HG02759 (cell line): ENCODE data around the gene CACNA1C.

Experiments used
- ATAC-seq: cut with Tn5 transposase; IDR thresholded peaks from one replicate; pipeline ENCODE4 v1.9.1; 2021; ENCODE audit warnings: mild to moderate bottlenecking, moderate library complexity; ENCODE audit not compliant: unreplicated experiment

CACNA1C gene

DNA sequence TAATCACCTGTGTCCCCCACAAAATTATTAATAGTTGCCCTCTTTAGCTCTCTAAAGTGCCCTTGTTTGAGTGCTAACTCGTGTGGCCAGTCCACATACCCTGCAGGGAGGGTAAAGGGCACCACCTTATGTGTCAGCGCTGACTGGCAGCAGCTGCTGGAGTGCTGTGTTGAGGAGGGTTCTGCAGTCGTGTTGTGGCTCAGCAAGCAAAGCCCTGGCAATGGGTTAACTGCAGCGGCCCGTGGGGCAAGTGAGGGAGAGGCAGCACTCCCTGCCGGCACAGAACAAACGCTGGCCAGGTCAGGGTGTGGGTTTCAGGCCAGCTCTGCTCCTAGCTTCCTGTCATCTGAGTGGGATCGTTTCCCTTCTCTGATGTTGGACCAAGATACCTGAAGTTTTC is 369.8 kb downstream of the CACNA1C start:
- no peak for ATAC-seq

DNA sequence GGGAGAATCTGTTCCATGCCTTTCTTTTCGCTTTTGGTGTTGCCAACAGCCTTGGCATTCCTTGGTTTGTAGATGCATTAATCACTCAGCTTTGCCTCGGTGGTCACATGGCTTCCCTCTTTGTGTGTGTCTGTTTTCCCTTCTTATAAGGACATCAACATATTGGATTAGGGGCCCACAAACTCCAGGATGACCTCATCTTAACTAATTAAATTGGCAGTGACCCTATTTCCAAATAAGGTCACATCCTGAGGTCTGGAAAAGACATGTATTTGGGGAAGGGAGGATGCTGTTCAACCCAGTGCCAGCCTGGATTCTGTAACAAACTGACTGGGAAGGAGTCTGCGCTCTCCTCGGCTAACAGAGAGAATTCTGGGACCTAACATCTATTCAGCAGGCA is 376.2 kb downstream of the CACNA1C start:
- ATAC-seq, result no peak

DNA sequence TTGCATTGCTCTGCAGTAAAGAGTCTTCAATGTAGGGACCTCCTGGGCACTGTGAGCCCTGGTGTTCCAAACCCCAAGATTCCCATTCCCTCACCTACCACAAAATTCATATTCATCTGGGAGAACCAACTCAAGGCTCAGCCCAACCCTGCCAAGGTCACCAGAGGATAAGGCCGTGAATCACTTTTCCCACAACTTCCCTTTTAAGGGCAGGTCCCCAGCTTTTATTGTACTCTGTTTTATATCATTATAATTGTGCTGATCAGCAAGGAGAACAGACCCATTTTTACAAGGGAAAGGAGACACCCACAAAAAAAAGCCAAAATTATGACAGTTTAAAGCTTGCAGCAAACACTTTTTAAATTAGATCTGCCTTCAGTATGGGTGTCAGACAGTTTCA is 379.0 kb downstream of the CACNA1C start:
- no peak for ATAC-seq

DNA sequence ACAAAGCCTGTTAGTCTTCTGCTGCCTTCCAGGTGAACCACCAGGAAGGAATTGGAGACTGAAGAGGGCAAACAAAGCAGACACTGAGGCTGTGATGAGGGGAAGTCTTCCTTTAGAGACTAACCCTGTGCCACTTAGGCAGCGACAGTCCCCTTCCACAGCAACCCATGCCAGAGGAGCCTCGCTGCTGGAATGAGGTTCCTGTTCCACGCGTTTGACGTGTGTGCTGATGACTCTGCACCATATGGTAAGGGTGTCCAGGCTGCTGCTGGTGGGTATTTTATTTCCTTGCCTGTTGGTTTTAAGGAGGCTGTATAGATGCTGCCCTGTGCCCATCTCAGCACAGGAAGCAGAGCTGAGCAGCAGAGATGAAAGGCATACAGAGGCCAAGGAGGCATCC is 380.1 kb downstream of the CACNA1C start:
- ATAC-seq, result no peak

DNA sequence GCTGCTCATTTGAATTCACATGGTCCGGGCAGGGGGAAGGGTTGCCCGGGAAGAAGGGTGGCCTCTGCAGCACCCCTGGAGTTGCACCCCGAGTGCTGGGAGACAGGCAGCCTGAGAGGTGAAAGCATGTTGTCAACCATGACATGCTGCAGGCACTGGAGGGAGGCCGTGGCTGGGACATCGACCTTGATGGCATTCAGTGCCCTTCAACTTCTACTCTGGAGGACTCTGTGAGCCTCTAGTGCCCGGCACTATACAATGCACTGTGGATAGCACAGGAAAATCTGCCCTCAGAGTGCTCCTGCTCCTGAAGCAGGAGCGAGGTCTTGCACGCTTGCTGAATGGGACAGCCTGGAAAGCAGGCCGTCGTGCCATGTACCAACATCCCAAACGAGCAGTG is 382.7 kb downstream of the CACNA1C start:
- ATAC-seq, result no peak

DNA sequence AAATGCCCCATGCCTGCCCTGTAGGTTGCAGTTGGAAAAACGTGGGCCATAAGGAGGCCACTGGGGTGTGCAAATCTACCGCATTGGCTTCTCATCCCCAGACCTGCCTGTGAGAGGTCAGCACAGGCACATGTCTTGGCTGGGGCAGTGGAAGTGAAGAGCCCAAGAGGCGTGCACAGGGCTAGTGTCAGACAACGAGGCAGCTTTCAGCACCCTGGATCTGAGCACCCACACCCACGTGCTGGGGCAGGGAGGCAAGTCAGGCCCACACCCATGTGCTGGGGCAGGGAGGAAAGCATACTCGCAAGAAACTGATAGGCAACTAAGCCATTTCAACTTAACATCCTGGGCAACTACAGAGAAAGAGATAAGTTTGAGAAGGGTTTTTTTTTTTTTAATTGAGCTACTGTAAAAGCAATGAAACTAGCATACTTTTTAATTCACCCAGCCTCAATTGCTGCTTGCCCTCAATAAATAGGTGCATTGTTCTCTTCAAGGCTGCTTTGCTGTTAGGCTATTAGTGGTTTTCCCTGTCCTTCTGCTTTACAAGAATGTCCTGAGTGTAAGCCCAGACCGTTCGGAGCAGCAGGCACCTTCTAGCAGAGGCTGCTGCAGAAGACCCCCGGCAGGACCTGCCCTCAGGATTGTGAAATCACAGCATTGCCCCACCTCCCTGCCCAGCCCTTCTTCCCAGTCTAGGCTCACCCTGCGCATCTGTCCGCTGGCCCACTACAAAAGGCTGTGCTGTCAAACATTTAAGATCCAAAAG is 386.7 kb downstream of the CACNA1C start:
- ATAC-seq, result no peak

DNA sequence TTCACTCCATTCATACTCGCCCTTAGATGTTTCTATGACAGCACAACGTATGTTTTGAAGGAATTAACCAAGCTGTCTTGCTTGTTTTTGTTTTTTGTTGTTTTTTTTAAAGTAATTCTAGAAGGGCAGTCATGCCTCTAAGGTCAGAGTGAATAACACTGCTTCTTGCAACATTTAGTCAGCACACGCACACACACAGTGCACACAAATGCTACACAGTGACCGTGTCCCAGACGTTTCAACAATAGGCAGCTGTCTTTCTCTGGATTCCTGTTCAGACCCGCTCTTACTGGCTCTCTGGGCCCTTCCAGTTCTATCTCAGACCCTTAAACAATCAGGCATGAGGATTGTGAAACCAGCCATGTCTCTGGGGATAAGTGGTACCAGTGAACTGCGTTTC is 391.0 kb downstream of the CACNA1C start:
- no peak for ATAC-seq

DNA sequence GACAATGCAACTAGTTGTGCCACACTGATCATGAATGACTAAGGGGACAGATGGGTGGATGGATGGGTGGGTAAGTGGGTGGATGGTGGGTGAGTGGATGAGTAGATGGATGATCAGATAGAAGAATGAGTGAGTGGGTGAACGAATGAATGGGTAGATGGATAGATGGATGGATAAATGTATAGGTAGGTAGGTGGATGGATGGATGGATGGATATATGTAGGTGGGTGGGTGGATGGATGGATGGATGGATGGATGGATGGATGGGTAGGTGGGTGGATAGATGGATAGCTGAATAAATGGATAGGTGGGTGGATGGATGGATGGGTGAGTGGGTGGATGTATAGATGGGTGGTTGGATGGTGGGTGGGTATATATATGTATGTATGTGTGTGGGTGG is 393.2 kb downstream of the CACNA1C start:
- ATAC-seq, result no peak

DNA sequence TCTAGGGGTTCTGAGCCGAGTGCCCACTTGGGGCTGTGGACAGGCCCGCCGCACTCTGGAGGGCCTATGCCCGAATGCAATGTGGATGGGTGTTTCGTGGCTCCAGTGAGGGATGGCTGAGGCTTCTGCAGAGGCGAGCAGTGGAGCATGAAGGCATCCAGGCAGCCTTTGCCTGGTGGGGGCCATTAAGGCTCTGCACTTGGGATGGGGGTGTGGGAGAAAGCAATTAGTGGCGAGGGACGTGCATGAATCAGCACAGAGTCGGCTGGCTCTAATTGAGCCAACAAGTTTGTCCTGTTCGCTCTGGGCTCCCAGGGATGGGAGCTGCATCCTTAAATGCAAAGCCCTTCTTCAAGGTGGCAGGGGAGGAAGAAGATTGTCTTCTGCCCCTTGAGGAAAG is 395.1 kb downstream of the CACNA1C start:
- ATAC-seq, result no peak

DNA sequence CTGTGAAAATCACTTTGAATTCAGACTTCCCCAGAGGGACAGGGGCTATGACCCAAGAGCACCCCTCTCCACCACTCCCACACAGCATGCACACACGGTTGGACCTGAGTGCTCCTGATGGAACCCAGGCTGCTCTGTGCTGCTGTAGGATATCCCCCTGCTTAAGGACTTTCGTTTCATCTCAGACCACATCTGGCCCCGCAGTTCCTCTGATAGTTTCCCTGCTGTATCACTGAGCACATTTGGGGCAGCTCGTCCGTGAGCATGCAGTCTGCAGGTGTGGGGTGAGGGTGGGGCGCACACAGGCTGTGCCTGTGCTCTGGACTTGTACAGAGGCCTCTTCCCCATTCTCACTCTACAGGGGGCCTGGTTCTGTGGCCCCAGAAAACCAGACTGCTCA is 396.8 kb downstream of the CACNA1C start:
- no peak for ATAC-seq

DNA sequence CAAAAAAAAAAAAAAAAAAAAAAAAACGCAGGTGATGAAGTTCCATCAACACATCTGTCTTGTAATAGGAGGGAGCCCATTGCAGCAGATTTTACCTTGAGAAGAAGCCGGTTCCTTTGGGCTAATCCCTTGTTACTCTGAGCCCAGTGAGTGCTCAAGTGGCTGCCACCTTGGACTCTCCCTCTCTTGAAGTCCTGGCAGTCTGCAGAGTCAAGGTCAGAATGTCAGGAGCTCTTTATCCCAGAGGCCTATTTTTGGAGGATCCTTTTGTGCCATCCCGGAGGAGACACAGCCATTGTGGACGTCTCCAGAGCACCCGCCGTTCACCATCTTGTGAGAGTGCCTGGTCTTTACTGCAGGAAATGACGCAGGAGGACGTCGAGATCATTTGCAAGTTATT is 397.8 kb downstream of the CACNA1C start:
- no peak for ATAC-seq

DNA sequence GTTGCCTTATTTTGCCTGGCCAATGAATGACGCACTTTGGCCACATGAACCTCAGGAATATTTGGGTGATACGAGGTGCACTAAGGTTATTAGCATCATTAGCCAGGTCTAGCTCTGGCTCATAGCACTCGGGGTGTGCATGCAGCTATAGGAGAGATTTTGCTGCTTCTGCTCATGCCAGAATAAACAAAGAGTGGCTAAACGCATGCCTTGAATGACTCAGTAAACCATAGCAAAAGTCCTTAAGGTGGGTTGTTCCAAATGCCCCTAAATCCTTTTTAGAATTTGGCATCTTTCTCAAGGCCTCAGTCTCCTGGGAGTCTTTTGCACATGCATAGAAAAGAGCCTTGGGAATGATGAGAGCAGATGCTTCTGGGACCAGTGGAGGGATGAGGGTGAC is 398.2 kb downstream of the CACNA1C start:
- no peak for ATAC-seq

DNA sequence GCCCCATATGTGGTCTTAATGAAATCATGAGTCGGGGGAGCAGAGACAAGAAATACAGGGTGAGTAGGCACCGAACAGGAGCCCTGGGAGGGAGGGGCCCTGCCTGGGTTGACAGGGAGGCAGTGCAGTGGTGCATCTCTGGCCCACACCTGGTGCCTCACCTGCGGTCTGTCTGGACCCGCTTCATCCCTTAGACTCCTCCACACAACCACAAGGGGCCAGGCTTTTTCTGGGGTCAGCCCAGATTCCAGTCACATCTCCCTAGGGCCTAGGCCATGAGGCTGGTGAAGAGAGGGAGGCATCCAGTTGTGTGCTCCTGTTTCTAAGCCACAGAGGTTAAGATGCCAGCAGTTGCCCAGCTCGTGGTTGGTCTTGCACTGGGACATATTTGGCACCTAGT is 398.7 kb downstream of the CACNA1C start:
- no peak for ATAC-seq

DNA sequence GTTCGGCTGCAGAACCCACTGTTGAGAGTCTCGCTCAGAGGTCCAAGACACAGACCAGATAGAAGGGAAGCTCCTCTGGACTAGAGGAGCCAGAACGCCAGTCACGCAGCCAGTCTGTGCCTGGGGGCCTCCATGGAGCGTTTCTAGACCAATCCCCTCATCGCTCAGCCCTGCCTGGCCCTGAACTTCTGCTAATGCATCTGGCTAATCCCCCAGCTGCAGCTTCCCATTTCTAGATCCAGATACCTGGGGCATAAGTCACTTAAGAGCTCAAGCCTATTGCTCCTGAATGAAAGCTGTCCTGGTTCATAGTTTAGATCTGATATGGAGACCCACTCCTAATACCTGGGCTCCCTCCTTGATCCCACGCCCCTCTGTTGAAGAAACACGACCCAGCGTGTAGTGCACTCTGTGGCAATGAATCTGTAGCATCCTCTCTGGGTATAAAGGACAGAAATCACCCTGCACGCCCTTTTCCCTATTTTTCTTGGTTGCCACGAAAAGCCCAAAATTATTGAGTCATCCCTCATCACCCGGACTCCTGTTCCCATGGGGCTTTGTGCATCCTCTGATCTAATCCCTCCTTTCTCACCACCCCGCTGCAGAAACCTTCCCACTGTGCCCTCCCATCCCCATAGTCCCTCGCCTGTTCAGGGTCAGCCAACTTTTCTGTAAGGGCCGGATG is 400.4 kb downstream of the CACNA1C start:
- no peak for ATAC-seq

DNA sequence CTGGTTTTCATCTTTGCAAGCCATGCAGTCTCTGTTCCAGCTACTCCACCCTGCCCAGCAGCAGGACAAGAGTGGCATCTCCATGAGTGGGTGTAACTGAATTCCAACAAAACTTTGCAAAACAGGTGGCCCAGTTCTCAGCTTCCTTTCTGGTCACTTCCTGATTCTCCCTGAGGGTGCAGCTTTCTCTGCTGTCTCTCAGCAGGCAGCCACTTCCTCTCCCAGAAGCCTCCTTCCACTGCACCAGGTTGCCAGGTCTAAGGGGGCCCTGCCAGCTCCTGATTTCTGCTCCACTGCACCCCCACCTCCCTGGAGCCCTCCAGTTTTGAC is 400.9 kb downstream of the CACNA1C start:
- no peak for ATAC-seq

DNA sequence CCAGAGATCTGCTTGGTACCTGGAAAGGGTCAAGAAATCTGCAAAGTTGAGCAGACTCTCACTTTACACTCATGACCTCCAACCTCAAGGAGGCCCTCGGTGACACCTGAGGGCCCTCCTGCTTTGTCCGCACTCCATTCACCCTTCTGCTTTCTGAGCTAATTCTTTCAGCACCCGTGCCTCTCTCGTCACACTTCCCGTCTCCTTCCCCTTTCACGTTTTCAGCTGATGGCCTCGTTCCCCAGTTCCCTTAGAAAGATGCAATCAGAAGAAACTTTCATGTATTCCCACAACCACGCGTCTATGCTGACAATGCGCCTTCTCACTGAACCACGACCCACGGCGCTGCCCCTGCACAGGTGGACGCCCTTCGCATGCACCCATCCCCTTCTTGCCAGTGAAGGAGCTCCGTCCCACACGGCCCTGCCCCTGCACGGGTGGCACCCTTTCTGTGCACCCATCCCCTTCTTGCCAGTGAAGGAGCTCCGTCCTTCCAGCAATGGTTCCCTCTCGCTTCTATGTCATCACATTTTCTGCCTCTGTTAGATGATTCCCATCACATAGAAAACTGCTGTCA is 401.9 kb downstream of the CACNA1C start:
- ATAC-seq, result no peak

DNA sequence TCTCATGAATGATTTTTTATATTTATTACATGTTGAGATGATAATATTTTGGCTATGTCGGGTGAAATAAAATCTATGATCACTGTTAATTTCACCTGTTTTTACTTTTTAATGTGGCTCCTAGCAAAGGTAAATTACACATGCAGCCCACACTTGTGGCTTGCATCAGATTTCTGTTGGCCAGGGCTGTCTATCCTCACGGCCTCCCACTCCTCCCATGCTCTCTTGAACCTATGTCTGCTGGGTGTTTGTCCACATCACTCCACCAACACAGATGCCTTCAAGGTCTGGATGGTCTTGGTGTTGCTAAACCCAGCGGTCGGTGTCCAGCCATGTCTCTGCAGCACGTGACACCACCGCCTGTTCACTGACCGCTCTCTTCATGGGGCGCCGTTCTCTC is 402.6 kb downstream of the CACNA1C start:
- no peak for ATAC-seq

DNA sequence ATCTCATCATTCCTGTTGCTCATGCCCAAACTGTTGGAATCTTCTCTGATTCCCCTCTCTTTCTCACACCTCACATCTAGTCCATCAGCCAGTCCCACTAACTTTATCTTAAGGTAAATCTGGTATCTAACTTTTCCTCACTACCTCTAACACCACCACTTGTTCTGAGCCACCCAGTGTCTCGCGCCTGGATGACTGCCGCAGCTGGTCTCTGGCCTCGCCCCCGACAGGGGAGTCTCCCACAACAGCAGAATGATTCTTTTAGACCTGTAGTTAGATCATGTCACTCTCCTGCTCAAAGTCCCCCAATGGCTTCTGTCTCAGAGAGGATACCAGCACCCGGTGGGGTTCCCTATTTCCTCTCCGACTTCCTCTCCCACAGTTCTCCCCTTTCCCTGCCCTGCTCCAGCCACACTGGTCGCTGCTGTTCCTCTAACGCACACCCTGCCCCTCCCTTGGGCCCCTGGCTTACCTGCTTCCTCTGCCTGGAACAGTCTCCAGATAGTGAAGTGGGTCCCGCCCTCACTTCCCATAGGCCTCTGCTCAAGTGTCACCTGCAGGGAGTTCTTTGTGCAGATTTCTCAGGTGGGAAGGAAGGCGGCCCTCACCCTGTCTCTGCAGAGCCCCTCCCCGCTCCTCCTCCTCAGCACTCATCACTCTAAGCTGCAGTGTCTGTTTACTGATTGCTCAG is 403.5 kb downstream of the CACNA1C start:
- ATAC-seq, result no peak

DNA sequence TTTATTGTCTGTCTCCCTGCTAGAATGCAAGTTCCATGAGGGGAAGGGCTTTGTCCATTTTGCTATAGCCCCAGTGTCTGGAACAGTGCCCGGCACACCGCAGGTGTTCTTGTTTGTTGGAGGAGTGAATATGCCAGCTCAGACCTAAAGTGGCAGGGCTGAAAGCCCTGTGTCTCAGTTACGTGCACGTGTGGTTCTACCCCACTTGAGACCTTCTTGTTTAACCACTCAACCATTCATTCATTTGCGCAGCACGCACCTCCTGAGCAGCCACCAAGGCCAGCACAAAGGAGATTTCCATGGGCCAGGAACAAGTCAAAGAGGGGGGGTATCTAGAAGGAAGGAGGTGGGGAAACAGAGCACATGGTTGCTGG is 404.0 kb downstream of the CACNA1C start:
- no peak for ATAC-seq

DNA sequence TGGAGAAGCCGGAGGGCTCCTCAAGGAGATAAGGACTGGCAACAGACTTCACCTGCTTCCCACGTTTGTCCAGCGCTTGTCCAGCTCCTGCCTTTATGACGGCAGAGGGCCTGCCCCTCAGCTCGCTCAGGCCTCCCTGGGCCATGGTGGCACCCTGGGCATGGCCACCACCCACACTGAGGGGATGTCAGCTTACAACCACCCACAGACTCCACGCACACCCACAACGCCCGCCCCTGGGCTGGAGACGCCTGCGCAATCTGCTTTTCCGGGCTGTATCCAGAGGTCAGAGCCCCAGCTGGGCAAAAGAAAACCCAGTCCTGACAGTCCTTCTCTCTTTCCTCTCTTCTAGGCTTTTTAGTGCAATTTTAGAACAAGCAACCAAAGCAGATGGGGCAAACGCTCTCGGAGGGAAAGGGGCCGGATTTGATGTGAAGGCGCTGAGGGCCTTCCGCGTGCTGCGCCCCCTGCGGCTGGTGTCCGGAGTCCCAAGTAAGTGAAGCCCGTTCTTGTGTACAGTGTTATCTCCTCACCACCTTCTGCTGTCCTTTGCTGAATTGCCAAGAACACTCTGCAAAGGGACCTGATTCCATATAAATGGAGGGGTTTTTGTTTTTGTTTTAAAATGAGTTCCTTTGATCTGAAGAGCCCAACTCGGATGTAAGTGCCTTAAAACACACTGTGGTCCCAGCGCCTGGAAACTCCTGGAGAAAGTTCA is 404.6 kb downstream of the CACNA1C start:
- ATAC-seq, result no peak

DNA sequence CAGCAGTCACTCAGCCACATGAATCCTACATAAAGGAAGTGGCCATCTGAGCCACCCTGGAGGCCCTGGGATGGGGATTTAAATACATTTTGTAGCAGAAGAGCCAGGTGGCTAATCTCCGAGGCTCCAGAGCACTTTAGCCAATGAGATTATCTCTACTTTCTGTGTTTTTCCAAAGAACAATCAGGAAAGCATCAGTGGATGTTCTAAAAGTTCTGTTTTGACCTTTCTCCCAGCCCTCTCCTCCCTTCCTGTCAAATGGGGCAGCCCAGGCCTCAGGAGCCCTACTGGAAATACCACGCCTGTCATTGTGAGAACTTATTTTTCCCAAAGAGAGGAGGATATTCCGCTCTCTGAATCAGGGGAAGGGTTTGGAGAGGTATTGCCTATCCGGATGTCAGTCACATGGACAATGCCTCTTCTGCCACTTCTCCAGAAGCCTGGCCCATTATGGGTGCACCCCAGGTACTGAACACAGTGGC is 405.2 kb downstream of the CACNA1C start:
- no peak for ATAC-seq
